GM12878 (cell line): ENCODE measurements around the gene TSPAN16. TPM values are rescaled to one million over a fixed set of nuclear protein-coding genes. Genes with fewer than 3 reads are reported as not detected.

ENCODE experiments used
- CBX5 ChIP-seq: sonication (generic); IDR thresholded peaks from 2 replicates; pipeline ENCODE4 v1.6.1; 2016; ENCODE audit warnings: low read depth, moderate library complexity, mild to moderate bottlenecking, inconsistent platforms
- CUX1 ChIP-seq: IDR thresholded peaks from 2 replicates; pipeline ENCODE4 v1.6.1; 2012; ENCODE audit warnings: improper control_type of control experiment, low read depth, low read length; ENCODE audit not compliant: insufficient replicate concordance
- MYB ChIP-seq: fragments of 150-350 bp; IDR thresholded peaks from 2 replicates; pipeline ENCODE4 v1.6.1; 2014; ENCODE audit warnings: mild to moderate bottlenecking, low read depth, low read length, borderline replicate concordance
- NFIC ChIP-seq: IDR thresholded peaks from 2 replicates; pipeline ENCODE4 v1.6.1; 2012; ENCODE audit warnings: low read depth, mild to moderate bottlenecking, inconsistent platforms, low read length, moderate library complexity
- PBX3 ChIP-seq: IDR thresholded peaks from 2 replicates; pipeline ENCODE4 v1.6.1; 2011; ENCODE audit warnings: mild to moderate bottlenecking, low read depth, low read length, moderate library complexity; ENCODE audit not compliant: insufficient replicate concordance
- RELA ChIP-seq: fragments of 450-650 bp; IDR thresholded peaks from 2 replicates; pipeline ENCODE4 v1.8.0; 2014; ENCODE audit warnings: borderline replicate concordance; ENCODE audit not compliant: partially characterized antibody
- SIN3A ChIP-seq: IDR thresholded peaks from 2 replicates; pipeline ENCODE4 v1.6.1; 2012; ENCODE audit warnings: low read depth, low read length, improper control_type of control experiment
- SPI1 ChIP-seq: IDR thresholded peaks from 2 replicates; pipeline ENCODE4 v1.6.1; 2011; ENCODE audit warnings: low read depth, mild to moderate bottlenecking, low read length, moderate library complexity, borderline replicate concordance; ENCODE audit not compliant: insufficient read depth
- ZNF207 ChIP-seq: fragments of 450-650 bp; IDR thresholded peaks from 2 replicates; pipeline ENCODE4 v1.6.1; 2014; ENCODE audit warnings: antibody characterized with exemption, mild to moderate bottlenecking, borderline replicate concordance
- polyA plus RNA-seq, 11 experiments: library from polyadenylated mRNA; depleted of rRNA in 4 of 11; unstranded in 6 of 11; stranded (reverse) in 5 of 11; fragments of >200 nt; fragmentation: Nextera tagmentation in 4 of 11; fragmentation: Illumina TruSeq in 1 of 11; extraction: Ambion mirVana in 4 of 11; extraction: Trizol in 1 of 11; gene quantifications; 1 replicate in 1 of 11; 2 replicates in 10 of 11; pipeline versions ENCODE4 v1.2.1 to v1.2.3, GENCODE V29; 2011 to 2016; ENCODE audit warnings: inconsistent platforms in 2 of 11, missing spikeins in 2 of 11, low read depth in 1 of 11
- total RNA-seq, 4 experiments: library from RNA; depleted of rRNA in 3 of 4; stranded (reverse); fragments of >200 nt in 3 of 4; fragmentation: Illumina TruSeq in 1 of 4; extraction: Trizol in 1 of 4; gene quantifications; 2 replicates each; pipeline versions ENCODE4 v1.2.1 to v1.2.3, GENCODE V29; 2013 to 2021

Gene TSPAN16
- total and polyA plus RNA-seq, 10 of the 15 experiments (the other 5 are each of a cell fraction or from before 2014, with no cell fraction given), result not detected

- TF ChIP-seq CUX1 (no peak), PBX3 (no peak), NFIC (no peak), SIN3A (no peak), MYB (no peak), ZNF207 (no peak), RELA (no peak), CBX5 (no peak), SPI1 (no peak)
Measured at GRCh38 chr19:11361037-11361770, 65.2 kb downstream of the TSPAN16 start (continued).
